ENCODE results near the gene PPP1R14C. TPM values are rescaled to one million over a fixed set of nuclear protein-coding genes. Genes with fewer than 3 reads are reported as not detected.

Gene PPP1R14C
- total and polyA plus RNA-seq, 10 of the 15 experiments (the other 5 are each of a cell fraction or from before 2014, with no cell fraction given): 0.07 to 1.6 (median 0.13) TPM; not detected in 4

DNA sequence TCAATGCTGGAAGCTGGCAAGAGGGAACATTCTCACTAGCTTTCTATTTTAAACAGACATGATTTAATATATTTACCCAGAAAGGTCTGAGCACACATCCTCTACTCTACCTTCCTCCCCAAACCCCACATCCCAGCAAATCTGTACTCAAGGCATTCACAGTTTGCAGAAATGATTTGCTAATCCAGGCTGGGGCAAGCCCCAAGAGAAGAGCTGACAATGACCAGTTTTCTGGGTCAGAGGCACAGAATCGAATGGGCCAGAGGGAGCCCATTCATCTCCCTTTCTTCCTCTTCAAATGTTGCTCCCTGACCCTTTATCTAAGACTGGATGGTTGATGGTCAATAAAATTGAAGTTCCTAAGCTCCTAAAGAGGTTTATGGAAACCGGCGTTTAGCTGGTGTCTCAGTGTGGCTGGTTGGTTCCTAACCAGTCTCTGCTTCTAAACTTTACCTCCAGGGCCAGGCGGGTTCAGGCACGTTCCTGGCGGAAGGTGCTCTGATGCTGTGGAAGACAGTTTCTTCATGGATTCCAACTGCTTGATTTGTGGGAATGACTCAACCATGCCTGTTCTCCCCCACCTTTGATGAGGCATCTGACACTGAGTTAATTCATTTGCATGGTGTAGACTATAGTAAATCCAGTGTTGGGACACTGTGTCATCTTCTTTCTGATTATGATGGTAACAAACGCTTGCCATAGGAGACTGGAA is 129.6 kb downstream of the PPP1R14C start:
- WGBS (ENCODE audit: insufficient coverage, insufficient replicate concordance, low lambda C conversion rate, missing lambda C conversion rate): 55% methylated on average over 7 of the region's 7 CpGs
- H3K4me3 ChIP-seq: no peak overlapping the region
- DNase-seq (ENCODE audit: low read depth, low spot score) (no peak), ATAC-seq (no peak), FAIRE-seq (no peak)
- in situ Hi-C loops (cut with MboI) (no loop called here), intact Hi-C loops (cut with micrococcal nuclease; ENCODE audit: unreplicated experiment) (no loop called here)
- SMC1A ChIA-PET (ENCODE audit: uncharacterized antibody, unreplicated experiment): no interaction called here
- CTCF ChIA-PET: interaction anchor here (1.7 kb wide), 1 partner anchor 192 kb away, joined by 5 read pairs; no protein-coding TSS in a partner anchor
- H3K9ac ChIP-seq (ENCODE audit: control insufficient read depth, insufficient read depth, low read length): no peak overlapping the region
- BruUV-seq (replicated peaks): no TSS peak
- H3K9me3 ChIP-seq (replicated peaks; ENCODE audit: control insufficient read depth, insufficient read depth, low read length): no peaks in the 10 kb centered on the region
- H3K4me2 ChIP-seq (ENCODE audit: control insufficient read depth, insufficient read depth): no peak overlapping the region
- RAD21 ChIA-PET (ENCODE audit: unreplicated experiment): no interaction called here
- no peaks in the 10 kb centered on the region for H4K20me1 ChIP-seq (ENCODE audit: control insufficient read depth, insufficient read depth)
- H2AFZ ChIP-seq (ENCODE audit: control insufficient read depth, low read depth, low read length): no peak overlapping the region
- H3K36me3 ChIP-seq (ENCODE audit: control insufficient read depth in 2 of 2, insufficient read depth in 2 of 2, low read length in 1 of 2): no peaks in the 10 kb centered on the region
- H3K4me1 ChIP-seq (ENCODE audit: control insufficient read depth, insufficient read depth, low read length): no peaks in the 10 kb centered on the region
- H3K27me3 ChIP-seq (replicated peaks in 1 of 2; ENCODE audit: control insufficient read depth in 2 of 2, insufficient read depth in 2 of 2, low read length in 1 of 2): no peaks in the 10 kb centered on the region
- POLR2A ChIA-PET: no interaction called here
- H3K79me2 ChIP-seq (ENCODE audit: control insufficient read depth, insufficient read depth, low read length): no peaks in the 10 kb centered on the region
- no peak overlapping the region for H3K27ac ChIP-seq (ENCODE audit: control insufficient read depth, insufficient read depth)
- no peak for TF ChIP-seq JUNB (IDR thresholded peaks at IDR 0.05)
- TF ChIP-seq, protein P1, sequence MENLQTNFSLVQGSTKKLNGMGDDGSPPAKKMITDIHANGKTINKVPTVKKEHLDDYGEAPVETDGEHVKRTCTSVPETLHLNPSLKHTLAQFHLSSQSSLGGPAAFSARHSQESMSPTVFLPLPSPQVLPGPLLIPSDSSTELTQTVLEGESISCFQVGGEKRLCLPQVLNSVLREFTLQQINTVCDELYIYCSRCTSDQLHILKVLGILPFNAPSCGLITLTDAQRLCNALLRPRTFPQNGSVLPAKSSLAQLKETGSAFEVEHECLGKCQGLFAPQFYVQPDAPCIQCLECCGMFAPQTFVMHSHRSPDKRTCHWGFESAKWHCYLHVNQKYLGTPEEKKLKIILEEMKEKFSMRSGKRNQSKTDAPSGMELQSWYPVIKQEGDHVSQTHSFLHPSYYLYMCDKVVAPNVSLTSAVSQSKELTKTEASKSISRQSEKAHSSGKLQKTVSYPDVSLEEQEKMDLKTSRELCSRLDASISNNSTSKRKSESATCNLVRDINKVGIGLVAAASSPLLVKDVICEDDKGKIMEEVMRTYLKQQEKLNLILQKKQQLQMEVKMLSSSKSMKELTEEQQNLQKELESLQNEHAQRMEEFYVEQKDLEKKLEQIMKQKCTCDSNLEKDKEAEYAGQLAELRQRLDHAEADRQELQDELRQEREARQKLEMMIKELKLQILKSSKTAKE (IDR thresholded peaks at IDR 0.05; ENCODE audit: low read depth, poor library complexity, severe bottlenecking): no peak
- TF ChIP-seq, protein P2, sequence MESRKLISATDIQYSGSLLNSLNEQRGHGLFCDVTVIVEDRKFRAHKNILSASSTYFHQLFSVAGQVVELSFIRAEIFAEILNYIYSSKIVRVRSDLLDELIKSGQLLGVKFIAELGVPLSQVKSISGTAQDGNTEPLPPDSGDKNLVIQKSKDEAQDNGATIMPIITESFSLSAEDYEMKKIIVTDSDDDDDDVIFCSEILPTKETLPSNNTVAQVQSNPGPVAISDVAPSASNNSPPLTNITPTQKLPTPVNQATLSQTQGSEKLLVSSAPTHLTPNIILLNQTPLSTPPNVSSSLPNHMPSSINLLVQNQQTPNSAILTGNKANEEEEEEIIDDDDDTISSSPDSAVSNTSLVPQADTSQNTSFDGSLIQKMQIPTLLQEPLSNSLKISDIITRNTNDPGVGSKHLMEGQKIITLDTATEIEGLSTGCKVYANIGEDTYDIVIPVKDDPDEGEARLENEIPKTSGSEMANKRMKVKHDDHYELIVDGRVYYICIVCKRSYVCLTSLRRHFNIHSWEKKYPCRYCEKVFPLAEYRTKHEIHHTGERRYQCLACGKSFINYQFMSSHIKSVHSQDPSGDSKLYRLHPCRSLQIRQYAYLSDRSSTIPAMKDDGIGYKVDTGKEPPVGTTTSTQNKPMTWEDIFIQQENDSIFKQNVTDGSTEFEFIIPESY (IDR thresholded peaks at IDR 0.05): no peak
- TF ChIP-seq, protein P3, sequence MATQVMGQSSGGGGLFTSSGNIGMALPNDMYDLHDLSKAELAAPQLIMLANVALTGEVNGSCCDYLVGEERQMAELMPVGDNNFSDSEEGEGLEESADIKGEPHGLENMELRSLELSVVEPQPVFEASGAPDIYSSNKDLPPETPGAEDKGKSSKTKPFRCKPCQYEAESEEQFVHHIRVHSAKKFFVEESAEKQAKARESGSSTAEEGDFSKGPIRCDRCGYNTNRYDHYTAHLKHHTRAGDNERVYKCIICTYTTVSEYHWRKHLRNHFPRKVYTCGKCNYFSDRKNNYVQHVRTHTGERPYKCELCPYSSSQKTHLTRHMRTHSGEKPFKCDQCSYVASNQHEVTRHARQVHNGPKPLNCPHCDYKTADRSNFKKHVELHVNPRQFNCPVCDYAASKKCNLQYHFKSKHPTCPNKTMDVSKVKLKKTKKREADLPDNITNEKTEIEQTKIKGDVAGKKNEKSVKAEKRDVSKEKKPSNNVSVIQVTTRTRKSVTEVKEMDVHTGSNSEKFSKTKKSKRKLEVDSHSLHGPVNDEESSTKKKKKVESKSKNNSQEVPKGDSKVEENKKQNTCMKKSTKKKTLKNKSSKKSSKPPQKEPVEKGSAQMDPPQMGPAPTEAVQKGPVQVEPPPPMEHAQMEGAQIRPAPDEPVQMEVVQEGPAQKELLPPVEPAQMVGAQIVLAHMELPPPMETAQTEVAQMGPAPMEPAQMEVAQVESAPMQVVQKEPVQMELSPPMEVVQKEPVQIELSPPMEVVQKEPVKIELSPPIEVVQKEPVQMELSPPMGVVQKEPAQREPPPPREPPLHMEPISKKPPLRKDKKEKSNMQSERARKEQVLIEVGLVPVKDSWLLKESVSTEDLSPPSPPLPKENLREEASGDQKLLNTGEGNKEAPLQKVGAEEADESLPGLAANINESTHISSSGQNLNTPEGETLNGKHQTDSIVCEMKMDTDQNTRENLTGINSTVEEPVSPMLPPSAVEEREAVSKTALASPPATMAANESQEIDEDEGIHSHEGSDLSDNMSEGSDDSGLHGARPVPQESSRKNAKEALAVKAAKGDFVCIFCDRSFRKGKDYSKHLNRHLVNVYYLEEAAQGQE (IDR thresholded peaks at IDR 0.05; ENCODE audit: low read depth, low read length): no peak
- no peak for TF ChIP-seq HDGF (IDR thresholded peaks at IDR 0.05)
- no peak for TF ChIP-seq ZZZ3 (IDR thresholded peaks at IDR 0.05; ENCODE audit: control insufficient read depth, insufficient read length, low read depth)
- no peak for TF ChIP-seq TBL1XR1 (IDR thresholded peaks at IDR 0.05; ENCODE audit: low read depth, low read length)
- no peak for TF ChIP-seq POU2F2 (IDR thresholded peaks at IDR 0.05; ENCODE audit: borderline replicate concordance, low read depth, low read length)
- TF ChIP-seq, protein P4, sequence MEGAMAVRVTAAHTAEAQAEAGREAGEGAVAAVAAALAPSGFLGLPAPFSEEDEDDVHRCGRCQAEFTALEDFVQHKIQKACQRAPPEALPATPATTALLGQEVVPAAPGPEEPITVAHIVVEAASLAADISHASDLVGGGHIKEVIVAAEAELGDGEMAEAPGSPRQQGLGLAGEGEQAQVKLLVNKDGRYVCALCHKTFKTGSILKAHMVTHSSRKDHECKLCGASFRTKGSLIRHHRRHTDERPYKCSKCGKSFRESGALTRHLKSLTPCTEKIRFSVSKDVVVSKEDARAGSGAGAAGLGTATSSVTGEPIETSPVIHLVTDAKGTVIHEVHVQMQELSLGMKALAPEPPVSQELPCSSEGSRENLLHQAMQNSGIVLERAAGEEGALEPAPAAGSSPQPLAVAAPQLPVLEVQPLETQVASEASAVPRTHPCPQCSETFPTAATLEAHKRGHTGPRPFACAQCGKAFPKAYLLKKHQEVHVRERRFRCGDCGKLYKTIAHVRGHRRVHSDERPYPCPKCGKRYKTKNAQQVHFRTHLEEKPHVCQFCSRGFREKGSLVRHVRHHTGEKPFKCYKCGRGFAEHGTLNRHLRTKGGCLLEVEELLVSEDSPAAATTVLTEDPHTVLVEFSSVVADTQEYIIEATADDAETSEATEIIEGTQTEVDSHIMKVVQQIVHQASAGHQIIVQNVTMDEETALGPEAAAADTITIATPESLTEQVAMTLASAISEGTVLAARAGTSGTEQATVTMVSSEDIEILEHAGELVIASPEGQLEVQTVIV (IDR thresholded peaks at IDR 0.05; ENCODE audit: borderline replicate concordance, partially characterized antibody): no peak

Measured in GM12878 (cell line).